A549 treated with AZD9567 at 1 μM for 4 hours (cell line): ENCODE results near the gene C1orf87. TPM values are rescaled to one million over a fixed set of nuclear protein-coding genes. Genes with fewer than 3 reads are reported as not detected.

Source experiments
- total RNA-seq: library from RNA; stranded (reverse); fragments of 200-300 nt; extraction: Qiagen RNA extraction; gene quantifications from 5 replicates; pipeline ENCODE4 v1.2.3, GENCODE V29; 2022; ENCODE audit not compliant: insufficient read depth

The C1orf87 gene, protein sequence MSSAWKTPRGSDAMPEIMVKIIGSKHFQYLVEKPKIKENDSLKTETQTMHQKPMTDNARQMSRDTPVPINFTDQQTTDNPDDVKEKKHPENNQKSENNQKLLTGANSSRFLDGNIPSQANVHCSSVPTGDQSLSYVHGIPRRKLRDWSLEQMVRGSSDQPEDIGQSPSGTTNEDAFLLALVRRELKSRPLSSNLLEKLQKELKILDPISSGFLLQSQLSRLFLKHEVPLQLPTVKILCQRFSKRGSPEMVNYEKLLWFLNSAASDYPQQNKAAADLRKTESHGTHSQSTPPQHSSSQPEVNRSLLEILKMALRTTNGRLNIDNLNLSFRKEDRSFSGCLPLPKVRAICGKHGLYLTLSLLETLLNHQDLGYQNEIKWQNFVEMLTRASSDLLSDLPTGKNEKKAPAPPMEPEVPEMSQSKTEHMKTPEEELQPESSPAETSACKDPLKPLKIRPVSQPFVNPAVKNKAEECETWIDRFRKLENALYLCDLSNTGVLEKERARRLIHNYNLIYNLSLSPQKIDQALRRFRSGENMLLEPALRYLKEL
- not detected in 5 replicates for total RNA-seq

GRCh38 chr1:60073605-60074278, at the start of gene C1orf87:
TSS of gene C1orf87 (minus strand) at chr1:60073770. CDS start at chr1:60072643, 1,127 bp downstream.

Other genes with a start within 250 kb of the C1orf87 start
- gene CYP2J2, start 147.0 kb downstream of the C1orf87 start, total RNA-seq = 0.05 to 0.09 TPM (median 0.06 TPM) in 3 of 5 replicates, not detected in the others